Activated naive CD4-positive, alpha-beta T cell treated with anti-CD3 and anti-CD28 coated beads, Interleukin-2, amount 50 U/mL, for 24 hours (primary cell): ENCODE data around the gene CIZ1.

ENCODE experiments used
- H3K27ac Mint-ChIP-seq: one replicate; pipeline ENCODE4 v1.8.0; 2021; ENCODE audit warnings: mild to moderate bottlenecking, mixed read lengths
- H3K27me3 Mint-ChIP-seq: one replicate; pipeline ENCODE4 v1.8.0; 2021; ENCODE audit warnings: mixed read lengths
- H3K36me3 Mint-ChIP-seq: one replicate; pipeline ENCODE4 v1.8.0; 2021; ENCODE audit warnings: mixed read lengths
- H3K4me1 Mint-ChIP-seq: one replicate; pipeline ENCODE4 v1.8.0; 2021; ENCODE audit warnings: mixed read lengths
- H3K4me3 Mint-ChIP-seq: one replicate; pipeline ENCODE4 v1.8.0; 2021; ENCODE audit warnings: mild to moderate bottlenecking, mixed read lengths
- H3K9me3 Mint-ChIP-seq: one replicate; pipeline ENCODE4 v1.8.0; 2021; ENCODE audit warnings: mixed read lengths

The CIZ1 gene

DNA sequence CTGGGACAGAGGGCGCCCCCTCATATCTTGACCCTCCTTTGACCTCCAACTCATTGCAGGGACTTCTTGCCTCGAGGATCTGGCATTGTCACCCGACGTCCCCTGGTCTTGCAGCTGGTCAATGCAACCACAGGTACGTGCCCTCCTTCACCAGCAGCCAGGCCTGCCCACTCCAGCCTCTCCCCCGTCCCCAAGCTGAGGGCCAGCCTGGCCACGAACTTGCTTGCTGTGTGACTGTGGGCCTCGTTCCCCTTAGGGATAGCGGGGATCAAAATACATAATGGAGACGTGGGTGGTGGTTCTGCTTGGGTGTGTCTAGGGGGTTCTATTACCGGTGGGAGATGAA lies 26.8 kb upstream of the CIZ1 start:
- H3K36me3 Mint-ChIP-seq: no peaks in the 10 kb centered on the region
- no peak overlapping the region for H3K27ac Mint-ChIP-seq
- peaks cover 12% of the 10 kb centered on the region for H3K4me1 Mint-ChIP-seq

GRCh38 chr9:128216781-128217553 lies 25.6 kb upstream of the CIZ1 start:
- Mint-ChIP-seq H3K9me3 (no peaks in the 10 kb centered on the region), H3K27me3 (no peaks in the 10 kb centered on the region), H3K4me3 (no peak overlapping the region), H3K4me1 (peaks cover 12% of the 10 kb centered on the region), H3K27ac (no peak overlapping the region), H3K36me3 (no peaks in the 10 kb centered on the region)

More for the DNA sequence above, 26.8 kb upstream of the CIZ1 start:
- Mint-ChIP-seq H3K27me3 (no peaks in the 10 kb centered on the region), H3K4me3 (peak overlapping the region; percentile 73), H3K9me3 (no peaks in the 10 kb centered on the region)

DNA sequence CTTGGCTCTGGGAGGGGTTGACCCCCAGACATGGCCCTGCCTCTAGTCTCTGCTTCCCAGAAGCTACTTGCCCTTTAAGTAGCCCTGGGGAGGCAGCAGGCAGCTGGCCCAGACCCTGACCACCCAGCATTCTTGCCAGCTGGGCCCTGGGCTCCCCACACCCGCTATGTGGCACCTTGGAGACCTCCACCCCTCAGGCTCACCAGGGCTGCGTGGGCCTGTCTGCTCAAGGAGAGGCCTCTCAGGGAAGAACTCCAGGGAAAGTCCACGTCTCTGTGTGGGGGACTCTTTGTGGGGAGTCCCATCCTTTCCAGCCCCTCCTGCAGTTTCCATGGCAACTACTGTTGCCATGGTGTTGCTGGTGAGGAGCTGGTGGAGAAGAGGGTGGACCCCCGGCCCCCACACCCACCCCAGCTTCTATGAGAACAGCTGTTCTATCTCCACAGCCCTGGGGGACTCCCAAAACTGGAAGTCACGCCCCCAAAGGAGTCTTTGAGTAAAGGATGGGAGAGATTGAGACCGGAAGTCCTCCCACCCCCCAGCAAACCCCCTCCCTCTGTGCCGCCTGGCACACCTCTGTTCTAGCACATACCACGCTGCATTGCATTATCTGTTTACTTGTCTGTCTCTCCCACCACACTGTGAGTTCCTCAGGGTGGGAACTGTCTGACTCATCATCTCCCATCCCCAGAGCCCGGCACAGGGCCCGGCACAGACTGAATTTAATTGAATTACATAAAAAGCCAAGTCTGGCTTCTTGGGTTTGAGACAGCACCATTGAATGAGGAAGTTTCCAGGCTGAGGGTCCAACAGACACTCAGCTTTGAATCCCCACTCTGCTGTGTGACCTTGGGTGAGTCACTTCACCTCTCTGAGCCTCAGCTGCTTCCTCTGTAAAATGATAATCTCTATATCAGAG lies 24.4 kb upstream of the CIZ1 start:
- no peaks in the 10 kb centered on the region for H3K27me3 Mint-ChIP-seq
- H3K4me3 Mint-ChIP-seq: no peak overlapping the region
- H3K9me3 Mint-ChIP-seq: no peaks in the 10 kb centered on the region
- peaks cover 12% of the 10 kb centered on the region for H3K4me1 Mint-ChIP-seq
- no peak overlapping the region for H3K27ac Mint-ChIP-seq
- H3K36me3 Mint-ChIP-seq: no peaks in the 10 kb centered on the region

GRCh38 chr9:128214571-128215490 lies 23.5 kb upstream of the CIZ1 start:
- Mint-ChIP-seq H3K9me3 (no peaks in the 10 kb centered on the region), H3K4me3 (no peak overlapping the region), H3K27ac (no peak overlapping the region), H3K27me3 (no peaks in the 10 kb centered on the region), H3K36me3 (no peaks in the 10 kb centered on the region), H3K4me1 (peaks cover 12% of the 10 kb centered on the region)

DNA sequence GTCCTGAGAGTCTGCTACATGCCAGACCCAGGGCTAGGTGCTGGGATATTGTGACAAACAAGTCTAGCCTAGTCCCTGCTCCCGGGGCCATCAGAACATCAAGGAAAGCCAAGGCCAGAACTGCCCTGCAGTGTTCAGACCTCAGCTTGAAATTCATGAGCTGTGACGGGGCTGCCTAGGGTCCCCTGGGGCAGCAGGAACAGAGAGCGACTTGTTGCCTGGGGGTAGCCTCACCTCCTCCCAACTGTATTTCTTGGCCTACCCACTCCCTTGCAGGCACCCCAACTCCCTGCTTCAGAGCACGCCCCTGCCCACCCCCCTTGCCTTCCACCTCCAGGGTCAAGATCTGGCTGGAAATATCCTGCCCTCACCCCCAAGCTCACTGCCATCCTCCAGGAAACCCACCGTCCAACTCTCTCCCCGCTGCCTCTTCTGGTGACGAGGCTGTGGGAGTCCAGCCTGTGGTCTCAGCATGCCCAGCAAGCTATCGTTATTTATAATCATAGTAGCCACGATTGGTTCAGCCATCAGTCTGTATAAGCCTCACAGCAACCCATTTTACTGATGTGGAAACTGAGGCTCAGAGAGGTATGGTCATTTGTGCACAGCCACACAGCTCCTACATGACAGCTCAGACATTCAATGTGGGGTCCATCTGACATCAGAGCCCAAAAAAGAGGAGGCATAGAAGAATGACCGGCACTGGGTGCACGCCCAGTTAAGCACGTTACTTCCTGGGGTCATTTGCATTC lies 22.6 kb upstream of the CIZ1 start:
- Mint-ChIP-seq H3K27ac (no peak overlapping the region), H3K4me1 (peaks cover 12% of the 10 kb centered on the region), H3K36me3 (no peaks in the 10 kb centered on the region), H3K27me3 (no peaks in the 10 kb centered on the region), H3K4me3 (no peak overlapping the region), H3K9me3 (no peaks in the 10 kb centered on the region)

DNA sequence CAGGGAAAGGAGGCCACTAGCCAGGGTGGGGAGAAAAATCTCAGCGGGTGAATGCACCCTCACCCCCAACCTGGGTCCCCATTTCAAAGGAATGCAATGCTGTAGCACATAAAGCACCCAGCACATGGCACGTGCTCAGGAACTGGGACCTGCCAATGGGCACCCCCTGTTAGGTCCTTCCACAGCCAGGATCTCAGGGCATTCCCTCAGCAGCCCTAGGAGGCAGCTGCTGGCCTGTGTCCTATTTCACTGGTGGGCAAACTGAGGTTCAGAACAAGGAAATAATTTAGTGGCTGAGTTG lies 20.6 kb upstream of the CIZ1 start:
- Mint-ChIP-seq H3K4me1 (no peaks in the 10 kb centered on the region), H3K27me3 (no peaks in the 10 kb centered on the region), H3K4me3 (no peak overlapping the region), H3K9me3 (no peaks in the 10 kb centered on the region), H3K36me3 (no peaks in the 10 kb centered on the region), H3K27ac (no peak overlapping the region)

GRCh38 chr9:128211186-128211980 lies 20.0 kb upstream of the CIZ1 start:
- Mint-ChIP-seq H3K36me3 (no peaks in the 10 kb centered on the region), H3K27me3 (no peaks in the 10 kb centered on the region), H3K27ac (no peak overlapping the region), H3K9me3 (no peaks in the 10 kb centered on the region), H3K4me1 (no peaks in the 10 kb centered on the region), H3K4me3 (no peak overlapping the region)

DNA sequence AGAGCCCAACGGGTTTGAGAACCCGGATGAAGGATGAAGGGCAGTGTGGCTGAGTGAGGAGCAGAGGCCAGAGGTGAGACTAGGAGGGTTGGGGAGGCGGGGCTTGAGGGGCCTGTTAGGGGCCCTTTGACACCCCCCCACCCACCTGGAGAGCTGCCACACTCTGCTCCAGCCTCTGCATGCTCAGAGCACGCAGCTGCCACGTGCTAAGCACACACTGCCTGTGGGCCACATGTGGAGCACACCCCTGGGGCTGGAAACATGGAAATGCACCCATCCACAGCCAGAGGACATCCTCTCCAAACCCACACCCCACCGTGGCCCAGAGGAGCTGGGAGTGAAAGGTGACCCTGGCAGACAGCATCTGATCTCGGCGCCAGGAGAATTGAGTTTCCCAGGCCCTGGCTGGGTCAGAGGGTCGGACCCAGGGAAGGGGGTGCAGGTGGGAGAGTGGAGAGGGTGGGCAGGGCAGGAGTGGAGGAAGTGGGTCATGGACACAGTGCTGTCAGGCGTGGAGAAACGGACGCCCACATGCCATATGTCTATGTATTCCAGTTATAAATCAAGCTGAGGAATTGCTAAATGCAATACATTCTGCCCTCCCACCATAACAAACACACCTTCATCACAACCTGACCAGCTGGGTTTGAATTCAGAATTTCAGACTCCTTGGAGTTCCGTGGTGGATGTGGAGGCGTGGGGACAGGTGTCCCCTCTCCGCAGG lies 17.7 kb upstream of the CIZ1 start:
- Mint-ChIP-seq H3K9me3 (no peaks in the 10 kb centered on the region), H3K27ac (no peak overlapping the region), H3K27me3 (peaks cover 3% of the 10 kb centered on the region), H3K36me3 (no peaks in the 10 kb centered on the region), H3K4me1 (peaks cover 4% of the 10 kb centered on the region), H3K4me3 (no peak overlapping the region)

- peaks cover 3% of the 10 kb centered on the region for H3K27me3 Mint-ChIP-seq
- peak overlapping the region; percentile 4 for H3K27ac Mint-ChIP-seq
- no peaks in the 10 kb centered on the region for H3K36me3 Mint-ChIP-seq
- peaks cover 5% of the 10 kb centered on the region for H3K4me1 Mint-ChIP-seq
- no peak overlapping the region for H3K4me3 Mint-ChIP-seq
- no peaks in the 10 kb centered on the region for H3K9me3 Mint-ChIP-seq
Measured at GRCh38 chr9:128208386-128208785, 17.0 kb upstream of the CIZ1 start.

DNA sequence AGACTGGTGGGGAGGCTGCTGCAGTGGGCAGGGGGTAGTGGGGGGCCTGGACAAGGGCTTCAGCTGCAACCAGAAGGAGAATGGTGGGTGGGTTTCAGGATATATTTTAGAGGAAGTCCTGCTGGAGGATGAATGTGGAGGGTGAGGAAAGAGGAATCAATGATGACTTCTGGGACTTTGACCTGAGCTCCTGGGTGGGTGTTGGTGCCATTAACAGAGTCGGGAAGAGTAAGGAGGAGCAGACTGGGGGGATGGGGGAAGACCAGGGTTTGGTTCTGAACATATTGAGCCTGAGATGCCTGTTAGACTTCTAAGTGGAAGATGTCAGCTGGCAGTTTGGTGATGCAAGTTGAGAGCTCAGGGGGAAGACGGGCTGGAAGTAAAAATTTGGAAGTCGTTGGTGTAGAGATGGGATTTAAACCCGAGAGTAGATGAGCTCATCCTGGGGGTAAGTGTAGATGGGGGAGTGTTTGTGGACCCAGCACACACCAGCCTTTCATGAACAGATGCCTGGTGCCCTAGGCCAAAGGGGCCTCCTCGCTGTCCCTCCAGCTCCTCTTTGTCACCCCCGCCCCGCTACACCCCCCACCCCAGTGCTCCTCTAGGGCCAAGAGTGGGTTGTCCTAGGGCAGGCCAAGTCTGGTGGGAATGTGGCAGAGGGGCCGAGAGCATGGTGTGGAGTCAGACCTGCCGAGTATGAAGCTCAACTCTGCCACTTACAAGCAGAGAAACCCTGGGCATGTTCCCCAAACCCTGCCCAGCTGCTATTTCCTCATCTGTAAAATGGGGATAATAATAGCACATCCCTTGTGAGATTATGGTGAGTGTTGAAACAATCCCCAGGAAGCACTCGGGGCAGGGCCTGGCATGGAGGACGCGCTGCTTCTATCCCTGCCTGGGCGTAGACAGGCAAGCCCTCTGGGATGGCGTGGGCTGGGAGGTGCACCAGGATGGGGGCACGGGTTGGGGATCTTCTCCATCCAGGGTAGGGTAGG lies 15.8 kb upstream of the CIZ1 start:
- Mint-ChIP-seq H3K4me3 (no peak overlapping the region), H3K9me3 (no peaks in the 10 kb centered on the region), H3K36me3 (no peaks in the 10 kb centered on the region), H3K27me3 (peaks cover 3% of the 10 kb centered on the region), H3K4me1 (peaks cover 12% of the 10 kb centered on the region), H3K27ac (peak overlapping the region; percentile 56)

DNA sequence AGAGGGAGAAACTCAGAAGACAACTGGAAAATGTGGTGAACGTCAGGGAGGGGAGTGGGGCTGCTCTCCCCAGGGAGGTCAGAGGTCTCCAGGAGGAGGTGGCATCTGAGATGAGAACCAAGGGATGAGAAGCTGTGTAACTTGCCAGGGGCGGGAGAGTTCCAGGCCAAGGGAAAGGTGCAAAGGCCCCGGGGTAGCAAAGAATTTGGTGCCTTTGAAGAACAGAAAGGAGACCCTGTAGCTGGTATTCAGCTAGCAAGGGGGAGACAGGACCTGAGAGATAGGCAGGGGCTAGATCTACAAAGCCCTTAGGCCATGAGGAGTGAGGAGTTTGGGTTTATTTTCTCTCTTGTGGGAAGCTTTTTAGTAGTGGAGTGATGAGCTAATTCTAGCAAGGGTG lies 15.1 kb upstream of the CIZ1 start:
- peaks cover 12% of the 10 kb centered on the region for H3K4me1 Mint-ChIP-seq
- H3K27ac Mint-ChIP-seq: no peak overlapping the region
- H3K4me3 Mint-ChIP-seq: no peak overlapping the region
- H3K27me3 Mint-ChIP-seq: peaks cover 3% of the 10 kb centered on the region
- no peaks in the 10 kb centered on the region for H3K36me3 Mint-ChIP-seq
- H3K9me3 Mint-ChIP-seq: no peaks in the 10 kb centered on the region

DNA sequence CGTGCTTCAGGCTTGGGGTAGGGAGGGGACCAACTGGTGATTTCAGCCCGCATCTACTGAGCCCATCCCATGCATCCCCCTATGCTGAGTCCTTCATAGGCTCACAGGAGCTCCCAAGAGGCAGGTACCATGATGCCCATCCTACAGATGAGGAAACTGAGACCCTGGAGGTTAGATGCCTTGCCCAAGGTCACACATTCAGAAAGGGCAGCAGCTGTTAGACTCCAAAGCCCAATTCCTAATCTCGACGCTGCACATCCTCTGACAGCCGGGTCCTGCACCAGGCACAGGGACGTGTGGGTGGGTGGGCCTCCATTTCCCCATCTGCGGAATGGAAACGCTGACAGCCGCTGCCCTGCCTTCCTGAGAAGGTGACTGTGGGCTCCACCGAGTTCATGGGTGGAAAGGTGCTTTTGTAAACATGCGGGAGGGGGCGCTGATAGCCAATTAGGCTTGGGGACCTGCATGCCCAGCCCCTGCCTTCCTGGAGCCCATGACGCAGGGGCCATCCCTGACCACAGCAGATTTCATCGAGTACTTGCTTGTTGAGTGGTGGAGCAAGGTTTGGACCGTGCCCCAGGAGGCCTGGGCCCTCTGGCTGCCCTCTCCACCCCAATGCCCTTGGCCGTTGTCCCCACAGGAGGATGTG lies 14.0 kb upstream of the CIZ1 start:
- Mint-ChIP-seq H3K27me3 (peaks cover 3% of the 10 kb centered on the region), H3K36me3 (no peaks in the 10 kb centered on the region), H3K9me3 (no peaks in the 10 kb centered on the region), H3K27ac (no peak overlapping the region), H3K4me3 (no peak overlapping the region), H3K4me1 (peaks cover 12% of the 10 kb centered on the region)

DNA sequence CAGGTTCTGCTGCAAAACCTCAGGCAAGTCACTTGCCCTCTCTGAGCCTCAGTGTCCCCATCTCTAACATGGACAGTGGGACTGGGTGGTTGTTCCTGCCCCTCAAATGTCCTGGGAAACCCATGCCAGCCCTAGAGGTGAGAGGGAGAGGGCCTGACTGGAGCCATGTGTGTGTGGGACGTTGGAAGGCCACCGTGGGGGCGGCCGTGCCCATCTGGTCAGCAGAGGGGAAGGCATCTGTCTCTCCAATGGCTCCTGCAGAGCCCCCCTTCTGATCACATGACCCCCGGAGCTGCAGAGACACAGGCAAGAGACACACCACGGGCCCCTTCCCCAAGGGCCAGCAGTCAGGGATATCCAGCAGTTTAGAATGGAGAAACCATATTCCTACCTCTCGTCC lies 13.5 kb upstream of the CIZ1 start:
- no peak overlapping the region for H3K4me3 Mint-ChIP-seq
- H3K27me3 Mint-ChIP-seq: peaks cover 3% of the 10 kb centered on the region
- no peaks in the 10 kb centered on the region for H3K36me3 Mint-ChIP-seq
- H3K27ac Mint-ChIP-seq: no peak overlapping the region
- H3K4me1 Mint-ChIP-seq: peaks cover 12% of the 10 kb centered on the region
- H3K9me3 Mint-ChIP-seq: no peaks in the 10 kb centered on the region
